Osteocyte (in vitro differentiated cells): ENCODE data around the gene WNT9B. TPM values are rescaled to one million over a fixed set of nuclear protein-coding genes. Genes with fewer than 3 reads are reported as not detected.

Experiments
- DNase-seq: peaks from one replicate; pipeline ENCODE4 v3.0.0; 2021; ENCODE audit warnings: mixed read lengths; ENCODE audit not compliant: unreplicated experiment; ENCODE audit errors: extremely low spot score
- H3K27ac Mint-ChIP-seq: one replicate; pipeline ENCODE4 v1.8.0; 2021; ENCODE audit warnings: mild to moderate bottlenecking, mixed read lengths; ENCODE audit not compliant: unreplicated experiment
- H3K27me3 Mint-ChIP-seq: one replicate; pipeline ENCODE4 v1.8.0; 2021; ENCODE audit warnings: mixed read lengths; ENCODE audit not compliant: unreplicated experiment
- H3K36me3 Mint-ChIP-seq: one replicate; pipeline ENCODE4 v1.8.0; 2021; ENCODE audit warnings: mixed read lengths; ENCODE audit not compliant: unreplicated experiment
- H3K4me1 Mint-ChIP-seq: one replicate; pipeline ENCODE4 v1.8.0; 2021; ENCODE audit warnings: mixed read lengths; ENCODE audit not compliant: unreplicated experiment
- H3K4me3 Mint-ChIP-seq: one replicate; pipeline ENCODE4 v1.8.0; 2021; ENCODE audit warnings: mild to moderate bottlenecking, moderate library complexity, mixed read lengths; ENCODE audit not compliant: unreplicated experiment
- H3K9me3 Mint-ChIP-seq: one replicate; pipeline ENCODE4 v1.8.0; 2021; ENCODE audit warnings: mixed read lengths; ENCODE audit not compliant: unreplicated experiment
- total RNA-seq: library from RNA; stranded (reverse); gene quantifications from 2 replicates; pipeline ENCODE4 v1.2.1, GENCODE V29; 2021
- TF ChIP-seq, protein P1 (sequence below): fragments of 200-600 bp; sonication (generic); IDR thresholded peaks from 2 replicates; pipeline ENCODE4 v1.5.0; 2021; ENCODE audit warnings: antibody characterized with exemption, mild to moderate bottlenecking, moderate library complexity

WNT9B gene
- total RNA-seq, 1 donor from 2014 or later = not detected

DNA sequence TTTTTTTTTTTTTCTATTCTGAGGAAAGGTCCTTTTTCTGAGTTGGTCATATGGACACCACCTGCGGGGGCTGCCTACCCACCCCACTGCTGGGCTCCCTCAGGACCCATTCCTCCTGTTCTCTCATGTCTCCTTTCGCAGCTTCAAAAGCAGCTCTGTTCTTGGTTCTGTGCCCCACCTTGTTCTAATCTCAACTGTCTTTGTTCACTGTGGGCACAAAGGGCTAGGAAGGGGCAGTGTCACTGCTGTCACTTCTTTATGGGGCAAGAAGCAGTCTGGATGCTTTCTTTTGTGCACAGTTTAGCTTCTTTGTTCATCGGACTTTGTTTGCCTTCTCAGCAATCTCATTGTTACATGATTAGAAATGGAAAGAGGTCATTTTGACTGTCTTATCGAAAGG, 78.7 kb downstream of the WNT9B start:
- DNase-seq = no peak
- no peaks in the 10 kb centered on the region for H3K27me3 Mint-ChIP-seq
- TF ChIP-seq, protein P1, sequence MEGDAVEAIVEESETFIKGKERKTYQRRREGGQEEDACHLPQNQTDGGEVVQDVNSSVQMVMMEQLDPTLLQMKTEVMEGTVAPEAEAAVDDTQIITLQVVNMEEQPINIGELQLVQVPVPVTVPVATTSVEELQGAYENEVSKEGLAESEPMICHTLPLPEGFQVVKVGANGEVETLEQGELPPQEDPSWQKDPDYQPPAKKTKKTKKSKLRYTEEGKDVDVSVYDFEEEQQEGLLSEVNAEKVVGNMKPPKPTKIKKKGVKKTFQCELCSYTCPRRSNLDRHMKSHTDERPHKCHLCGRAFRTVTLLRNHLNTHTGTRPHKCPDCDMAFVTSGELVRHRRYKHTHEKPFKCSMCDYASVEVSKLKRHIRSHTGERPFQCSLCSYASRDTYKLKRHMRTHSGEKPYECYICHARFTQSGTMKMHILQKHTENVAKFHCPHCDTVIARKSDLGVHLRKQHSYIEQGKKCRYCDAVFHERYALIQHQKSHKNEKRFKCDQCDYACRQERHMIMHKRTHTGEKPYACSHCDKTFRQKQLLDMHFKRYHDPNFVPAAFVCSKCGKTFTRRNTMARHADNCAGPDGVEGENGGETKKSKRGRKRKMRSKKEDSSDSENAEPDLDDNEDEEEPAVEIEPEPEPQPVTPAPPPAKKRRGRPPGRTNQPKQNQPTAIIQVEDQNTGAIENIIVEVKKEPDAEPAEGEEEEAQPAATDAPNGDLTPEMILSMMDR = no peak
- H3K9me3 Mint-ChIP-seq = no peaks in the 10 kb centered on the region
- H3K4me3 Mint-ChIP-seq = no peak overlapping the region
- peaks cover 39% of the 10 kb centered on the region for H3K36me3 Mint-ChIP-seq
- peaks cover 29% of the 10 kb centered on the region for H3K4me1 Mint-ChIP-seq
- no peak overlapping the region for H3K27ac Mint-ChIP-seq

DNA sequence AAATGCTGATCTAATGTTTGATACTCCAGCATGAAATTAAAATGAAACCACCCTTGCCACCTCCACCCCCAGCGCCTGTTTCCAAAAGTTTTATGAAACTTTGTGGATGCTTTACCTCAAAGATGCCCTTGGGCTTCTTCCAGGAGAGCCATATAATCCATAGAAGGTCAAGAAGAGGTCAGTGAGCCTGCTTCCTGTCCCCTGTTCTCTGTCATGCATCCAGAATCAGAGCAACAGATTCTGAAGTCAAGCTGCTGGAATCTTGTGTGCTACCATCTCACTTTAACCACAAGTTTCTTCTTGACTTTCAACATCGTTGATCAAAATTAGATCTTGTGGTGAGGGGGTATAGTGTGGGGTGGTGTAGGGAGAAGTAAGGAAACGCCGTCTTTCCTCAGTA, 80.2 kb downstream of the WNT9B start:
- TF ChIP-seq, protein P1 = no peak
- Mint-ChIP-seq H3K9me3 (no peaks in the 10 kb centered on the region), H3K4me1 (peaks cover 19% of the 10 kb centered on the region)

DNA sequence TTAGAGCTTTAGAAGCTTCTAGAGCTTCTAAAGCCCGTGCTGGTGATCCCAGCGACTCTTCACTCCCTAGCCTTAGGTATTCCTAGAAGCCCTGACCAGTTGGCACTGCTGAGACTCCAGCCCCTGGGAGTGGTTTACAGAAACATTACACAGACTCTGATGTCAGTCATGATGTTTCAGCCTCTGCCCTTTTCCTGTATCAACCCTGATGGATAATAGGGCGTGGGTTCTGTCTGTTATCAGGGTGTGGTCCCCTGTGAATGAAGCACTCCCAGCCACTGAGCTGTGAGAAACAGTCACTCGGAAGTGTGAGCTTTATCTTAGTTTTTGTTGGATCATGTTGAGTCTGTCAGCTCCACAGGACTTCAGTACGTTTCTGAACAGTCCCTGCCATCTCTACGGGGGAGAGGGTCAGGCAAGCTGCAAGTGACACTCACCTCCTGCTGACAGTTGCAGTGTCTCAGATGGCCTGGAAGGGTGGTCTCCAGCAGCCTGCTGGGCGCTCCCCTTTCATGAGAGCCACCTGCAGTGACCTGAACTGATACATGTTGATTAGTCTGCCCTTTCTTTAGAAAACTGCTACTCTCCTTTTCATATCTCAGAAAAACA, 84.4 kb downstream of the WNT9B start:
- Mint-ChIP-seq H3K27ac (no peak overlapping the region), H3K4me1 (no peaks in the 10 kb centered on the region), H3K9me3 (no peaks in the 10 kb centered on the region), H3K36me3 (peaks cover 65% of the 10 kb centered on the region), H3K27me3 (no peaks in the 10 kb centered on the region), H3K4me3 (no peak overlapping the region)
- DNase-seq = no peak
- TF ChIP-seq, protein P1 = no peak

More for the DNA sequence above, 80.2 kb downstream of the WNT9B start:
- Mint-ChIP-seq H3K27me3 (no peaks in the 10 kb centered on the region), H3K36me3 (peaks cover 49% of the 10 kb centered on the region), H3K27ac (no peak overlapping the region), H3K4me3 (no peak overlapping the region)
- no peak for DNase-seq

Other genes starting within 250 kb of the WNT9B start
- 2.0 and 2.4 TPM in 2 replicates for gene WNT3, start 32.9 kb upstream of the WNT9B start, total RNA-seq
- gene GOSR2, start 71.6 kb downstream of the WNT9B start, total RNA-seq = 58.0 and 63.7 TPM in 2 replicates
- gene RPRML, start 127.7 kb downstream of the WNT9B start, total RNA-seq = not detected in 2 replicates